HG03139 (cell line): ENCODE measurements around the gene ESCO1.
"Not testable (repeated sequence)": the region's sequence is repeated elsewhere in the genome, so short reads cannot be mapped to it uniquely, and the experiment has no call there.

ENCODE experiments used
- ATAC-seq: cut with Tn5 transposase; IDR thresholded peaks from one replicate; pipeline ENCODE4 v1.9.1; 2021; ENCODE audit not compliant: unreplicated experiment

The ESCO1 gene

DNA sequence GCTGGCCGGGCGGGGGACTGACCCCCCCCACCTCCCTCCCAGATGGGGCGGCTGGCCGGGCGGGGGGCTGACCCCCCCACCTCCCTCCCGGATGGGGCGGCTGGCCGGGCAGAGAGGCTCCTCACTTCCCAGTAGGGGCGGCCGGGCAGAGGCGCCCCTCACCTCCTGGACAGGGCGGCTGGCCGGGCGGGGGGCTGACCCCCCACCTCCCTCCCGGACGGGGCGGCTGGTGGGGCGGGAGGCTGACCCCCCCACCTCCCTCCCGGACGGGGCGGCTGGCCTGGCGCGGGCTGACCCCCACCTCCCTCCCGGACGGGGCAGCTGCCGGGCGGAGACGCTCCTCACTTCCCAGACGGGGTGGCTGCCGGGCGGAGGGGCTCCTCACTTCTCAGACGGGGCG is 8.1 kb downstream of the ESCO1 start:
- not testable (repeated sequence) for ATAC-seq

DNA sequence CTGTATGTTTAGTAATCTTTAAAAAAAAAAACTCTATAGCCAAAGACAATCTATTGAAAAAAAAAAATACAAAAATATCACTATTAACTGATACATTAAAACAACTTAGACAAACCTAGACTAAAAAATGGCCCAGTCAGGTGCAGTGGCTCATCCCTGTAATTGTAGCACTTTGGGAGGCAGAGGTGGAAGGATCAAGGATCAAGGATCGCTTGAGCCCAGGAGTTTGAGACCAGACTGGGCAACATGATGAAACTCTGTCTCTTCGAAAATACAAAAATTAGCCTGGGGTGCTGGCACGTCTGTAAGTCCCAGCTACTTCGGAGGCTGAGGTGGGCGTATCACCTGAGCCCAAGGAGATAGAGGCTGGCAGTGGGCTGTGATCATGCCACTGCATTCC is 16.1 kb downstream of the ESCO1 start:
- no peak for ATAC-seq

DNA sequence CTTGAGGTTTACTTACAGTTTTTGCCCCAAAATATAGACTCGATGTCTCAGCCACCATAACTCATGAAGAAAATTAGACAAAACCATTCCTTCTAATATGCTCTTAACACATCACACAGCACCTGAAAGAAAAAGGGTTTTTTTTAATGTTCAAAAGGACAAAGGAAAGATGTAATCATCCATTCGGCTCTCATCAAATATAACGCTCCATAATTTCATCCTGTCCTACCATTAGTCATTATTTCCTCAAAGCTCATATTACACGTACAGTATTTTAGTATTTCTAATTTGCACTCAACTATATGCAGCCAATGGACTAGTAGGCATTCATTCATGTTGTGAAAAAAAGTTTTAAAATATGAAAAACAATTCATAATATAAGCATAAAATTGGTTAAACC is 24.8 kb downstream of the ESCO1 start:
- ATAC-seq = no peak

DNA sequence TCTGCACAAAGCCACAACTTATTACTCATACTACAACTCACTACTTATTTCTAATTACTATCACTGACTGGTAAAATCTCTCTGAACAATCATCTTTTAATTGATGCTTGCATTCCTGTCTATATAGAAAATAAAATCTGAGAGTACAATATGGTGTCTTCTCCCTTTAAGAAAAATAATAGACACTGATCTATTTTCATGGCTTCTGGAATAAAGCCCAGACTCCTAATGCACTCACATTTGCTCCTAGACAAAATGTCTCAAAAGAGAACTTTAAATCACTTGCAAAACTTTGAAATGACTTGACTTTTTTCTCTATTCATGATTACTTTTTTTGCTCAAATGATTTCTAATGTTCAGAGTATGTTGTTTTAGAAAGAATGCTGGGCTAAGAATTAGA is 28.7 kb downstream of the ESCO1 start:
- no peak for ATAC-seq

DNA sequence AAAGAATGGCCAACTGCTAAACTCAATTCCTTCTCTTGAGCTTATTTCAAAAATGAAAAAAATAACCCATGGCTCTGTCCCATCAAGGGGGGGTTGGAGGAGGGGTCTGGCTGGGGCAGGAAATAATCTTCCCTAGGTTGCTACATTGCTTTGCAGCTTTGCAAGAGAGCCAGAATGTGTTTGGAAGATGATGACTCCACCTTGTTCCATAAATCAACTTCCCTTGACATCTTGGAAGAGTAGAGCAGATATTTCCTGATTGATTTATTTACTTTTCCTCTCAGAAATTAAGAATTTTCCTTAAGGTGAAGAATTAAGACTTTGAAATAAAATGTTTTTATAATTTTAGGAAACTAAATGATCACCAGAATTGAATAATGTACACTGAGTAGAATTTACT is 41.3 kb downstream of the ESCO1 start:
- ATAC-seq = no peak

DNA sequence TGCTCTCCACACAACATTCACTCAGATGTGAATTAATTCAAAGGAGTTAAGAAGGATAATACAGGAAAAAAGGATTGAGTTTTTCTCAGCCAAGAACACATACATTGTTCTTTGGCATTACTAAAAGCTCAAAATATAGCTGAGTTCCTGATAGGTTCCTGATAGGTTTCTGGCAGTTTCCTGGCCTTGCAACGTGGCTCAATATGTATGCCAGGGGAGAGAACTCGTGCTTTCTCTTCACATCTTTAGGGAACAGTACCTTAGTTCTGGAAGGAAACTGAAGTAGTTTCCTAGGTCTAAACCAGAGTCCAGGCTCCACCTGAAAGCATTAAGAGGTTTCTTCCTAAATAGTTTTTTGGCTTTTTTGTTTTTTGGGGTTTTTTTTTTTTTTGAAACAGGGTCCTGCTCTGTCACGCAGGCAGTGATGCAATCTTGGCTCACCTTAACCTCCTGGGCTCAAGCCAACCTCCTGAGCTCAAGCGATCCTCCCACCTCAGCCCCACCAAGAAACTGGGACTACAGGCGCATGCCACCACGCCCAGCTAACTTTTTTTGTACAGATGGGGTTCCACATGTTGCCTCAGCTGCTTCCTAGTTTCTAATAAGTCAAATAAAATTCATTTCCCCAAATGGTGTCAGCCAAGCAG is 42.8 kb downstream of the ESCO1 start:
- no peak for ATAC-seq

DNA sequence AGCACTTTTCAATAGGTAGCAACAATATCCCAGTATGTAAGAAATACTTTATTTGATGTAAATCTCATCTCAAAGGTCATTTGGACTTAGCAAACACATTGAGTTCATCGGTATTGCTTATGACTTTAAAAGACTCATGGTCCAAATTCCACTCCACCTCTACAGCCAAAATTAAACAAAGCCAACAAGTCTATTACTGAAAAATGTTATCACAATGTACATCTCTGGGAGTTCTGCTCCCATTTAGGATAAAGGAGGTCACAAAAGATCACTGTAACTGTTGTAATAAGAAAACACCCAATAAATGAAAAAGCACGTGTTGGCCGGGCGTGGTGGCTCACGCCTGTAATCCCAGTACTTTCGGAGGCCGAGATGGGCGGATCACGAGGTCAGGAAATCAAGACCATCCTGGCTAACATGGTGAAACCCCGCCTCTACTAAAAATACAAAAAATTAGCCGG is 50.0 kb downstream of the ESCO1 start:
- no peak for ATAC-seq

DNA sequence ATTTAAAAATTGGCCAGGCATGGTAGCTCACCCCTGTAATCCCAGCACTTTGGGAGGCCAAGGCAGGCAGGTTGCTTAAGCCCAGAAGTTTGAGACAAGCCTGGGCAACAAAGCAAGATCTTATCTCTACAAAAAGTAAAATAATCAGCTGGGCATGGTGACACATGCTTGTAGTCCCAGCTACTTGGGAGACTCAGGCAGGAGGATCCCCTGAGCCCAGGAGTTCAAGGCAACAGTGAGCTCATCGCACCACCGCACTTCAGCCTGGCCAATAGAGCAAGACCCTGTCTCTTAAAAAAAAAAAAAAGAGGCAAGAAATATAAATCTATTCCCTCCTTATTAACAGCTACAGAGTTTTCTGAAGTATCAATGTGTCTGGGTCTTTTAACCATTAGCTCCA is 51.9 kb downstream of the ESCO1 start:
- ATAC-seq = no peak

DNA sequence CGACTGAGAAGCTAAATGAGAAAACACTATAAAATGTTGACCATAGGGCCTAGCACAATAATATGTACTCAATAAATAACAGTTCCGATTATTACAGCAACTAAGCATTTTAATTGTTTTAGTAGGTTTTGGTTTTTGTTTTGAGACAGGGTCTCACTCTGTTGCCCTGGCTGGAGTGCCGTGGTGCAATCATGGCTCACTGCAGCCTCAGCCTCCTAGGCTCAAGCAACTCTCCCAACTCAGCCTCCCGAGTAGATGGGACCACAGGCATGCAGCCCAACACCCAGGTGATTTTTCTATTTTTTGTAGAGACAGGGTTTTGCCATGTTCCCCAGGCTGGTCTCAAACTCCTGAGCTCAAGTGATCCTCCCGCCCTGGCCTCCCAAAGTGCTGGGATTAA is 54.1 kb downstream of the ESCO1 start:
- no peak for ATAC-seq

DNA sequence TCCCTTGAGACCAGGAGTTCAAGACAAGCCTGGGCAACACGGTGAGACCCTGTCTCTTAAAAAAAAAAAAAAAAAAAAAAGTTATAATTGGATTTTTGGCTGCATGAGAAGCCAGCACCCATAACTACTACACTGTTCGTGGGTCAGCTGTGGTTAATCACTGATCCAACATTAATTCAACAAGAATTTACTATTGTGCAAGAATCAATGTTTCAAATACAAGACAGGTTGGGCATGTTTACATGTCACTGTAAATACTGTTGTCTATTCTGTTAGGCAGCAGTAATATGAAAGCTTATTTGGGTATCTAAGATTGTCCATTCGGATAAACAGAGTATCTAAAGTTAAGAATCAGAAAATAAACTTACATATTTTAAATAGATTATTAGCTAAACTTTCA is 62.3 kb downstream of the ESCO1 start:
- no peak for ATAC-seq

DNA sequence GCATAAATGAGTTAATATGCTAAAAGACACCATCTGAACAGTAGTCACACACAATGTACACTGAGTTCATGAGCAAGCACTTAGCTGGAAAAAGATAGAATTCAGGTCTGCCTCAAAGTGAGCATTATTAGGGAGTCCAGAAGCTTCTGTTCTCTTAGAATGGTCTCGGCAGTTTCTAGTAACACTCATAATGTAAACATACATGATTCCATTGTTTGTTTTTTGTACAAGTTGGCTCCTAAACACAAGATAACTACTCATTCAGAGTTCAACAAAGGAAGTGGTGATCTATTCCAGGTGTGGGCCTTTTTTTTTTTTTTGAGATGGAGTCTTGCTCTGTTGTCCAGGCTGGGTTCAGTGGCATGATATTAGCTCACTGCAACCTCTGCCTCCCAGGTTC is 66.2 kb downstream of the ESCO1 start:
- ATAC-seq = no peak

DNA sequence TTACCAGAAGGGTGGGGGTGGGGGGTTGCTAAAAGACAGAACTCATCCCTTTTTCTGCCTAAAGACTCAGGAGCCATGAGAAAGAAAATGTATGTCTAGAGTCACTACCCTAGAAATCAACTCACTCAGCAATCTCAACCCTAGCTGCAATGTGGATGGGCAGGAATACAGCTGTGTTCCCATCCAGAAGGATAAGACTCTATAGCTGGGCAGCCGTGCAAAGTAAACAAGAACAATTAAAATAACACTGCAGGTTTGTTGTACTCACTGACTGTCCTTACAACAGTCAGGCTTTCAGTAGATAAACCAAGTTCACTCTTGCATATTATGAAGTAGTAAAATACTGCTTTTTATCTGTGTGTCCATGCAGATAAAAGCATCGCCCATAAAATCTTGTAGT is 74.0 kb downstream of the ESCO1 start:
- ATAC-seq = no peak

DNA sequence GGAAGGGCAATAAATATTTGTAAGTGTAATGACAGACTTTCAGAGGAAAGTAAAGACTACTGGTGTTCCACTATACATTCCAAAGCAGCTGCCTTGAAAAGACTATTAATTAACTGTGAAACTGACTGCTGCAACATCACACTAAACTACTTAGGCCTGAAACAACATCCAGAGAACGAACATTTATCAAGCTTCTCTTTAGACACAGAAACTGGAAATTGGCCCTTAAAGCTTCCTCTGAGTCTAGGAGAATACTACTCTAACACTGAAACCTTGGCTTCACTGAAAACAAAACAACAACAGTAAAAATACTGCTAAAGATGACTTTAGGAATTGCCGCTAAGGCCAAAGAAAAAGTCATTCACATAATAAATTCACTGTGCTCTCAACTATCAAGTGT is 74.6 kb downstream of the ESCO1 start:
- no peak for ATAC-seq

DNA sequence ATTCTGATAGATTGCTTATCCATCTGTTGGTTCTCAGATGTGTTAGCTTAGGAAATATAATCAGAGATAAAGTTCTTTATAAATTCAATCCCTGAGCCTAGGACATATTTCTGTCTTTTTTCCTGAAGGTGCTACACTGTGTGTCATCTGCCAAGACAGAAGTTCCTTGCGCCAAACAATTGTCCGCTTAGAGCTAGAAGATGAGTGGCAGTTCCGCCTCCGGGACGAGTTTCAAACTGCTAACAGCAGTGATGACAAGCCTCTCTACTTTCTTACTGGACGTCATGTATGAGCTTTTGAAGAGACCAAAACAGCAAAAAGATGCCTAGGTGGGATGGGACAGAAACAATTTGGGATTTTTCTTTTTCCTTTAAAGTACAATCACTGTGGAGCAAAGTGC is 78.0 kb downstream of the ESCO1 start:
- no peak for ATAC-seq

DNA sequence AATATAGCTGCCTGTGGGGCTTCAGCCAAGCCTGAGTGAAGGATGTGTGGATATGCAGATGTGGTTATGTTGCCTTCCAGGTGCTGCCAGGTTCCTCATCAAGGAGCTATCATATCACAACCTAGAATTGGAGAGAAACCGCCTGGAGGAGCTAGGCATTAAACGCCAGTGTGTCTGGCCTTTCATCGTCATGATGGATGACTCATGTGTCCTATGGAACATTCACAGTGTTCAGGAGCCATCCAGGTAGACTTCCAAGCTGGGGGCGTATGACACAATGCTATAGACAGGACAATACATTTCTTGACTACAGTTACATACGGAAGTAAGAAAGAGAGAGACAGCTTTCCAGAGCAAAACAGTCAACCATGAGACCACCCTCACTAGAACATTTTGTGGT is 86.8 kb downstream of the ESCO1 start:
- no peak for ATAC-seq

DNA sequence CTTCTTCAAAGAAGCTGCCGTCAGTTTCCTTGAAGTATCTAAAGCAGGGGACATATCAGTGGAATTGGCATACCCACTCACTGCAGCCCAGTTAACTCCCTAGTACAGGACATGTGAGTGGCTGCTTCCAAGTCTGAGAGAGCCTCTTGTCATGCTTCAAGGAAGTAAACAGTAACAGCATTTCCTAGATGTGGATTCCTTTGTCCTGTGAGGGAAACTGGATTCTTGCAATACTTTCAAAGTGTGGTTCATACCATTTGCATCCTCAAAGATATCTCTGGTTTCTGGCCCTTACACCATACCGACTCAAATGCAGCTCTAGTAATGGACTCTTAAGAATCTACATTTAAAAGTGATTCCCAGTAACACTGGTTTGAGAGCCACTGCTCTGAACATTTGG is 87.2 kb downstream of the ESCO1 start:
- ATAC-seq = no peak

DNA sequence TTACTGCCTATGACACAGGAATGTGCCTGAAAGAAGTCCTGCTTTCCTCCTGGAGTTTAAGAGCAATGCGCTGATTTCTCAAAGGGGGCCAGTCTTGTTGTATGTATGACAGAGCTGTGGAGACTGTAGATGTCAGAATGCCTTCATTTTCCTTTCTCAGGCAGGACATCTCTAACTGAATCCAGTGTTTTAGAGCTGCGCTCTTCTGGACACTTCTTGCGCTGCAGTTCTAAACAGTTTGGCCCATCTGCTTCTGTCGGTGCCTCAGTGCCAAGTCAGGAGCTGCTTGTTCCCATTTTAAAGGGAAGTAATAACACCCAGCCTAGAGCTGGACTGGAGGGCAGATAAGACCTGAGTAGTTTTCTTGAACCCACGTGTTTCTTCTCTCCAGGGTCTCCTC is 91.4 kb downstream of the ESCO1 start:
- no peak for ATAC-seq

DNA sequence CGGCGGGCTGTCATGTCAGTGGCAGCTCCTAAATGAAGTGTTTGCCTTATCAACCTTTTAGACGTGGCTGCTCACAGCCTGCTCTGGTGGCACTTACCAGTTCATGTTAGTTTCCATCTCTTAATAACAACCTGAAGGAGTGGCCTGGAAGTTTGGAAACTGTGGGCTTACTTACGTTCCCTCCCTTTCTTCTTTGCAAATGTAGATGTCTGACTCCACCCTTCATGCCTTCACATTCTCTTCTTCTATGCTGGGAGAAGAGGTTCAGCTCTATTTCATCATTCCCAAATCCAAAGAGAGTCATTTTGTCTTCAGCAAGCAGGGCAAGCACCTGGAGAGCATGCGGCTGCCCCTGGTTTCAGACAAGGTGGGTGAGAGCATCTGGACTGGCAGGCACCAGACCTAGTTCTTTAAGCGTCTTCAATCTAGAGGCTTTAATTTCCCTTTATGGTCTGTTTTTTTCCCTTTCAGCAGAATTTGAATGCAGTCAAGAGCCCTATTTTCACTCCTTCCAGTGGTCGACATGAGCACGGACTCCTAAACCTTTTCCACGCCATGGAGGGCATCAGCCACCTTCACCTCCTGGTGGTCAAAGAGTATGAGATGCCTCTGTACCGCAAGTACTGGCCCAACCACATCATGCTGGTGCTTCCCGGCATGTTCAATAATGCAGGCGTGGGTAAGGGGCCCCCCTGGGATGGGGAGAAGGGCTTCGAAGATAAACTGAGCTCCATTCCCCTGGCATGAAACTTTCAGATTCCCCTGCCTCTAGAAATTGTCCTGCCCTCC is 92.4 kb downstream of the ESCO1 start:
- no peak for ATAC-seq

DNA sequence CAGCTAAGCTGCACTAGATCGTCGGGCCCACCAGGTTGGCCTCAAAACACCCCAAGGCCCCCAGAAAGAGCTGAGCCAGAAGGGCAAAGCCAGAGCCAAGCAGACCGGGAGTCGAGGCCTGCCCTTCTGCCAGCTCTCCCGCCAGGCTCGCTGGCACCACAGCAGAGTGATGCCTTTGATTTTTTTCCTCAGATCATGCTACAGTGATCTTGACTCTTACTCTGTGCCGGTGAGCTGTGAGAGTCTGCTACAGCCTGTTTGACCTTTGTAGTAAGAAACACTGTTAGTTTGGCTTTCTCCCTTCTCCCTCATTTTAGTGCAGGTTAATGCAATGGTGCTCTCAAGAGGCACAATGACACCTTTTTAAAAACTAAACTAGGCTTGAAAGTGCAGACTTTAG is 97.8 kb downstream of the ESCO1 start:
- ATAC-seq = no peak

DNA sequence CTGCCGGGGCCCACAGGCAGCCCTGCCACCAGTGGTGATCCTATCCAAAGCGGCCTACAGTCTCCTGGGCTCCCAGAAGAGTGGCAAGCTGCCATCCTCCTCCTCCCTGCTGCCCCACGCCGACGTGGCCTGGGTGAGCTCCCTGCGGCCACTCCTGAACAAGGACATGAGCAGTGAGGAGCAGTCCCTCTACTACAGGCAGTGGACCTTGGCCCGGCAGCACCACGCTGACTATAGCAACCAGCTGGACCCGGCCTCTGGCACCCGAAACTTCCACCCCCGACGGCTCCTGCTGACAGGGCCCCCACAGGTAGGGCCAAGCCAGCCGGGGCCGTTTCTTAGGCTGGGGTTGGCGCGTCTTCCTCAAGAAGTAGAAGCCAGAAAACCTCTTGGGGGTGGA is 100.5 kb downstream of the ESCO1 start:
- ATAC-seq = no peak

DNA sequence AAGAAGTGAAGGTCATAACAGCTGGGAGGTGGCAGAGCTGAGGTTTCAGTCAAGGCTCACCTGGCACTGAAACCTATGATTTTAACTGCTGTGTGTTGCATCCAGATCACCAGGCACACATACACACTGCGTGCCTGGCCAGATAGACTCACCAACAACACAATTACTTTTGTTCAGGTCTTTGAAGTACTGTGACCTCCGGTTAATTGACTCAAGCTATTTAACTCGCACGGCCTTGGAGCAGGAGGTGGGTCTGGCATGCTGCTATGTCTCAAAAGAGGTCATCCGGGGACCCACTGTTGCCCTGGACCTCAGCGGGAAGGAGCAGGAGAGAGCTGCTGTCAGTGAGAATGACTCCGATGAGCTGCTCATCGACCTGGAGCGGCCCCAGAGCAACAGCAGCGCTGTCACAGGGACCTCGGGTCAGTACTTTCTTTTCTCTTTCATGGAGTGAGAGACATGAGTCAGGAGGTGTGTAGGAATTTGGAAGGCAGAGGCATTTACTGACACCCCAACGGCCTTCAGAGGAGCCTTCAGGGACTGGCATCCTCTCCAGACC is 104.1 kb downstream of the ESCO1 start:
- ATAC-seq = no peak

DNA sequence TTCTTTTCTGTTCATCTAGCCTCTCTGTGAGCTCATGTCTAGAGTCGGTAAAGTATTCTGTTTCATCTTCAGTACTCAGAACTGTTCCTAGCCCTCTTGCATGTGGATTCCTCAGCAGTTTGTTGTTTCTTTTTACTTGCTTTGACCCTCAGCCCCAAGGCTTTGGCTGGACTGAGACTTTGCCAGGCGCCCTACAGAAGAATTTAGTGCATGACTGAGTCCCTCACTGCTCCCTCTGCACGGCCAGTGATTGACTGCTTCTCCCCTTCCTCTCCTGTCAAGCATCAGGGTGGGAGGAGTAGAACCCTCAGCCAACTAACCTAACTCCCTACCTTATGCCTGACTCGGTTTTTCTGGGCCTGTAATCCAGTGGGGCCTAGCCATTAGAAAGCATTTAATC is 109.8 kb downstream of the ESCO1 start:
- ATAC-seq = no peak
